ENCODE results near the gene RIN3.

DNA sequence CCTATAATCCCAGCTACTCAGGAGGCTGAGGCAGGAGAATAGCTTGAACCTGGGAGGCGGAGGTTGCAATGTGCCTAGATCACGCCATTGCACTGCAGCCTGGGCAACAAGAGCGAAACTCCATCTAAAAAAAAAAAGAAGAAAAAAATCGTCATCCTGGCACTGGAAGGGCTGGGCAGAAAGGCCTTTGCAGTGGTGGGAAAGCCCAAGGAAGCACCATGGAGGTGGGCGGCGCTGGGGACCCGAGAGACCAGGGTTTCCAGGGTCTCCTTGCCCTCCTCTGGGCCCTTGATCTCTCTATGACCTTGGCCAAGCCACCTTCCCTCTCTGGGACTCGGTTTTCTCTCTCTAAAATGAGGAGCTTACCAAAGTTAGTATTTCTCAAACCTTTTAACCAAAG, 169.5 kb downstream of the RIN3 start:
- no peak for TF ChIP-seq POLR2A (IDR thresholded peaks at IDR 0.05)
- TF ChIP-seq, protein P1, sequence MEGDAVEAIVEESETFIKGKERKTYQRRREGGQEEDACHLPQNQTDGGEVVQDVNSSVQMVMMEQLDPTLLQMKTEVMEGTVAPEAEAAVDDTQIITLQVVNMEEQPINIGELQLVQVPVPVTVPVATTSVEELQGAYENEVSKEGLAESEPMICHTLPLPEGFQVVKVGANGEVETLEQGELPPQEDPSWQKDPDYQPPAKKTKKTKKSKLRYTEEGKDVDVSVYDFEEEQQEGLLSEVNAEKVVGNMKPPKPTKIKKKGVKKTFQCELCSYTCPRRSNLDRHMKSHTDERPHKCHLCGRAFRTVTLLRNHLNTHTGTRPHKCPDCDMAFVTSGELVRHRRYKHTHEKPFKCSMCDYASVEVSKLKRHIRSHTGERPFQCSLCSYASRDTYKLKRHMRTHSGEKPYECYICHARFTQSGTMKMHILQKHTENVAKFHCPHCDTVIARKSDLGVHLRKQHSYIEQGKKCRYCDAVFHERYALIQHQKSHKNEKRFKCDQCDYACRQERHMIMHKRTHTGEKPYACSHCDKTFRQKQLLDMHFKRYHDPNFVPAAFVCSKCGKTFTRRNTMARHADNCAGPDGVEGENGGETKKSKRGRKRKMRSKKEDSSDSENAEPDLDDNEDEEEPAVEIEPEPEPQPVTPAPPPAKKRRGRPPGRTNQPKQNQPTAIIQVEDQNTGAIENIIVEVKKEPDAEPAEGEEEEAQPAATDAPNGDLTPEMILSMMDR (IDR thresholded peaks at IDR 0.05), result no peak

Measured in suprapubic skin (tissue), 3 donors.